Common myeloid progenitor, CD34-positive (primary cell): Measurements from ENCODE around the gene GPATCH8.

ENCODE experiments used
- CTCF ChIA-PET: fragments of 350-600 bp; sonication (Branson Sonifier 250); formaldehyde crosslinking; loops from one replicate; lab custom pipeline; 2021; ENCODE audit warnings: antibody characterized with exemption; lab: Charles Lee
- POLR2A ChIA-PET: fragments of 350-600 bp; sonication (Branson Sonifier 250); formaldehyde crosslinking; loops from one replicate; lab custom pipeline; 2021; ENCODE audit warnings: antibody characterized with exemption; lab: Charles Lee
- DNase-seq, 3 donors: peaks; one replicate each; pipeline versions ENCODE4 v3.0.0 to v3.0.0-alpha.2; 2013
- H3K27ac ChIP-seq, 2 experiments: 1 replicate in 1 of 2; 2 replicates in 1 of 2; pipeline ENCODE4 v1.7.0; 2013; ENCODE audit warnings: inconsistent platforms in 2 of 2, low read length in 2 of 2, mild to moderate bottlenecking in 2 of 2, low read depth in 1 of 2, moderate library complexity in 1 of 2; ENCODE audit not compliant: severe bottlenecking in 2 of 2, insufficient read depth in 1 of 2, poor library complexity in 1 of 2
- H3K27me3 ChIP-seq, 5 experiments: replicated peaks in 2 of 5; 1 replicate in 3 of 5; 2 replicates in 2 of 5; pipeline versions ENCODE4 v1.6.1 to v1.7.0; 2013; ENCODE audit warnings: low read length in 4 of 5, mild to moderate bottlenecking in 2 of 5, moderate library complexity in 2 of 5, inconsistent platforms in 1 of 5; ENCODE audit not compliant: insufficient read depth in 5 of 5, control insufficient read depth in 4 of 5
- H3K36me3 ChIP-seq, 4 experiments: 1 replicate in 2 of 4; 2 replicates in 2 of 4; pipeline versions ENCODE4 v1.6.1 to v1.7.0; 2013; ENCODE audit warnings: low read length in 3 of 4, control low read depth in 1 of 4, mild to moderate bottlenecking in 1 of 4; ENCODE audit not compliant: control insufficient read depth in 4 of 4, insufficient read depth in 4 of 4
- H3K4me1 ChIP-seq, 4 experiments: 1 replicate in 3 of 4; 2 replicates in 1 of 4; pipeline versions ENCODE4 v1.6.1 to v1.7.1; 2013; ENCODE audit warnings: low read length in 3 of 4, mild to moderate bottlenecking in 3 of 4, control low read depth in 1 of 4, inconsistent platforms in 1 of 4, moderate library complexity in 1 of 4; ENCODE audit not compliant: control insufficient read depth in 4 of 4, insufficient read depth in 4 of 4; ENCODE audit errors: control extremely low read depth in 1 of 4
- H3K4me3 ChIP-seq, 7 experiments: 1 replicate in 4 of 7; 2 replicates in 3 of 7; pipeline versions ENCODE4 v1.5.1 to v1.7.0; 2013; ENCODE audit warnings: mild to moderate bottlenecking in 7 of 7, low read length in 6 of 7, moderate library complexity in 6 of 7, inconsistent platforms in 2 of 7, low read depth in 2 of 7, control low read depth in 1 of 7; ENCODE audit not compliant: insufficient read depth in 4 of 7, control insufficient read depth in 1 of 7; ENCODE audit errors: extremely low read depth in 1 of 7
- H3K9me3 ChIP-seq, 5 experiments: 1 replicate in 4 of 5; 2 replicates in 1 of 5; pipeline versions ENCODE4 v1.6.1 to v1.7.1; 2013; ENCODE audit warnings: low read length in 4 of 5, mild to moderate bottlenecking in 2 of 5, inconsistent platforms in 1 of 5, low read depth in 1 of 5, moderate library complexity in 1 of 5; ENCODE audit not compliant: control insufficient read depth in 4 of 5, insufficient read depth in 2 of 5; ENCODE audit errors: control extremely low read depth in 1 of 5
- WGBS: methylation state at CpG from one replicate; pipeline ENCODE4 v1.1.5; 2013; ENCODE audit not compliant: insufficient coverage; 5-methylcytosine and 5-hydroxymethylcytosine counted together

Gene GPATCH8

DNA sequence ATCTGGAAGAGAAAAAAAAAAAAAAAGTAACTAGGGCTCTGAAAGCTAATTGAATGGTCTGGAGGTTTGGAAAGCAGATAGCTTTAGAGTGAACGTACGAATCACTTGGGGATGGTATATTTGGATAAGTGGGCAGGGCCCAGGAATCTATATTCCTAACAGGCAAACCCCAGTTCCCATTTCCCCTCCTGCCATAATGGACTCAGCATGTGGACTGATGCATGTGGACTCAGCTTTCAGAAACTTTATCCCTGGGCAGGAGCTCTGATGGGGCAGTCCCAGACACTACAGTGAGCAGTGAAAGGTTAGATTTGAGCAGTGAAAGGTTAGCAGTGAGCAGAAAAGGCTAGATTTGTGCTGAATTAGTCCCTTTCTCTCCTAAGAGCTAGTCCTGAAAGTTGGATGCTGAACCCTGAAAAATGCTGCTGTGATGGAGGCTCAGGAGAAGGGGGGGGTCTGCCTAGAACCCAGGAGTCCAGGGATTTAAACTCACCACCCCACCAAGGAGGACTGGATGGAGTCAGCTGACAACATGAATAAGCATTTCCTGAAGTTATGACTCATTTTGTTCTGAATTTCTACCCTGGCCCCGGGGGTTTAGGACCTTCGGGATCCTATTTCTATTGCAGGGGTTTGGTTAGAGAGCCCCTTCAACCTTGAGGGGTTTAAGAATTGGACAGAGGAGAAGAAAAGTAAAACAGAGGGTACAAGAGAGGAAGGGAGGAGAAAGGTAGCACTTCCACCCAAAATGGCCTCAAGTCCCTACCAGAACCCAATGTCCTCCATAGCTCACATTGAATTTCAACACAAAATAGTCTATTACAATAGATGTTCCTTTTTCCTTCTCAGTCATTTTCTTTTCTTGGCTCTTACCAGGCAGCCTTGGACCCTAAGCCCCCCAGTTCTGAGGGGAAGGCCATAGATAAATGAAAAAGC lies 43.7 kb upstream of the GPATCH8 start:
- POLR2A ChIA-PET: interaction anchor here (0.5 to 0.6 kb wide), 2 partner anchors 131 to 1124 kb away, joined by 3 to 5 read pairs; no protein-coding TSS in a partner anchor
- peaks cover 0 to 25% (median 18%) of the 10 kb centered on the region in 4 experiments for H3K4me1 ChIP-seq
- 19% methylated on average over 2 of the region's 4 CpGs for WGBS

DNA sequence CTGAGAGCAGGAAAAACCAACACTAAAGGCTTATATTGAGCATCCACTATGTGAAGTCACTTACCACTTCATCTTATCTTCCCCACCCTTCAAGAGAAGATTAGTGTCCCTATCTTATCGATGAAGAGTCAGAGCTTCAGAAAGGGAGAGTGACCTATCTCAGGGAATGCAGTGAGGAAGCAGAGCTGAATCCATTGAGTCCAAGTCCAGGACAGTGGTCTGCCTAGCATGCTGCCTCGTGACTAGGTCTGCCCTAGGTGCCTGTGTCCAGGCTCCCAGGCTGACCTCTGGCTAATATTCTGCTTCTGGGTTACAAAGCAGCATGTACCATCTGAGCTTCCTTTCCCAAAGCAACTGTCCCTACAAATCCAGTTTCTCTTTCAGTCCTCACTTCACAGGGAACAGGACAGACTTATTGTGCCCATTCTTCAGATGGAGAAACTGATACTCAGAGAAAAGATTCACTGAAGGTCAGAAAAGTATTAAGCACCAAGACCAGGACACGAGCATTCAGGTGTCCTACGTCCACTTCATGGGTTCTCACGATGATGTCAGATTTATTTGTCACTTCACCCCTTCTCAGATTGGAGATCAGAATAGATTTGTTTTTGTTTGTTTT lies 40.8 kb upstream of the GPATCH8 start:
- WGBS: 100% methylated on average over 4 of the region's 5 CpGs

More for the DNA sequence above, 43.7 kb upstream of the GPATCH8 start:
- Histone ChIP-seq H3K9me3 (peaks cover 0 to 2% (median 0%) of the 10 kb centered on the region in 5 experiments), H3K4me3 (no peak overlapping the region), H3K27me3 (peaks cover 0 to 6% (median 0%) of the 10 kb centered on the region in 5 experiments), H3K36me3 (no peaks in the 10 kb centered on the region), H3K27ac (no peak overlapping the region)
- CTCF ChIA-PET: interaction anchor here (0.5 to 5.4 kb wide), 5 partner anchors 10 to 75 kb away, joined by 3 to 21 read pairs (median 4); no protein-coding TSS in a partner anchor
- DNase-seq: peak; percentile 32 to 74 (median 62)

GRCh38 chr17:44543213-44543904 lies 40.2 kb upstream of the GPATCH8 start:
- H3K36me3 ChIP-seq: no peaks in the 10 kb centered on the region
- ChIA-PET POLR2A (no interaction called here), CTCF (interaction anchor here (5.4 kb wide), 1 partner anchor 10 kb away, joined by 21 read pairs; no protein-coding TSS in a partner anchor)
- peaks cover 0 to 2% (median 0%) of the 10 kb centered on the region in 5 experiments for H3K9me3 ChIP-seq
- DNase-seq: no peak
- H3K27ac ChIP-seq: no peak overlapping the region
- no peak overlapping the region for H3K4me3 ChIP-seq
- 97% methylated on average over 3 of the region's 5 CpGs for WGBS
- H3K27me3 ChIP-seq: no peaks in the 10 kb centered on the region
- peaks cover 0 to 25% (median 18%) of the 10 kb centered on the region in 4 experiments for H3K4me1 ChIP-seq

More for the DNA sequence above, 40.8 kb upstream of the GPATCH8 start:
- ChIA-PET CTCF (interaction anchor here (5.4 kb wide), 1 partner anchor 10 kb away, joined by 21 read pairs; no protein-coding TSS in a partner anchor), POLR2A (no interaction called here)
- Histone ChIP-seq H3K4me1 (peaks cover 0 to 27% (median 19%) of the 10 kb centered on the region in 4 experiments), H3K27me3 (no peaks in the 10 kb centered on the region), H3K27ac (no peak overlapping the region), H3K36me3 (no peaks in the 10 kb centered on the region), H3K9me3 (peaks cover 0 to 2% (median 0%) of the 10 kb centered on the region in 5 experiments), H3K4me3 (no peak overlapping the region)
- DNase-seq: no peak

DNA sequence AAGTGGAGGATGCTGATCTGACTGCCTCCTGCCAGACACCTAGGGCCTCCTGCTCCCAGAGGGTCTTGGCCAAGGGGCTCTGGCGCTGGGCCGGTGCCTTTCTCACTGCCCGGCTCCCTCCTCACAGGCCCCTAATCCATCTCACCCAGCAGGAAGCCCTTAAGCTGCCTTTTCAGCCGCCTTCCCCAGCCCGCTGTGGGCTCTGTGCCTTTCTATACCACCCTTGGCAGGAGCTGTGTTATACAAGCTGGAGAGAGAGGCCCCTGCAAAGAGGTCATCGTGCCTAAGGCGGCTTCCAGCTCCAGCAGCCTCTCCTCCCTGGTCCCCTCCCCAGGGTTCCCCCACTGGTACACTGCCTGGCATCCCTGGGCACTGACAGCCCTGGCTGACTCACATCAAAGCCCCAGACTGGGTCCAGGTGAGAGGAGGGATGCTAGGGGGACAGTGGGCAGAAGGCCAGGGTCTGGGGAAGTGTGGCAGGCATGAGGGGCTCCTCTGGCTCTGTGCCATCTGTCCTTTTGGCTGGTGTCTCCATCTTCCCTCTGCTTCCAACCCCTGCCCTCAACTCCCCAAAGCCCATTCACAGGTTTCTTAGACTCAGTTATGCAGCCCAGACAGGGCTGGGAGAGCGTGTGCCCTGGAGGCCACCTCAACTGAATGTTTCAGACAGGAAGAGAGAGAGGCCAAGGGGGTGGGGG lies 38.8 kb upstream of the GPATCH8 start:
- POLR2A ChIA-PET: interaction anchor here (0.6 kb wide), 1 partner anchor 18 kb away, joined by 6 read pairs; no protein-coding TSS in a partner anchor
- no peaks in the 10 kb centered on the region for H3K36me3 ChIP-seq
- H3K9me3 ChIP-seq: peaks cover 0 to 2% (median 0%) of the 10 kb centered on the region in 5 experiments
- no peak for DNase-seq
- H3K4me3 ChIP-seq: no peak overlapping the region
- peaks cover 0 to 11% (median 9%) of the 10 kb centered on the region in 4 experiments for H3K4me1 ChIP-seq
- H3K27me3 ChIP-seq: no peaks in the 10 kb centered on the region
- WGBS: 100% methylated on average over 1 of the region's 8 CpGs
- CTCF ChIA-PET: interaction anchor here (1.3 to 2.1 kb wide), 3 partner anchors 8 to 95 kb away, joined by 4 to 5 read pairs (median 5); no protein-coding TSS in a partner anchor
- H3K27ac ChIP-seq: no peak overlapping the region

DNA sequence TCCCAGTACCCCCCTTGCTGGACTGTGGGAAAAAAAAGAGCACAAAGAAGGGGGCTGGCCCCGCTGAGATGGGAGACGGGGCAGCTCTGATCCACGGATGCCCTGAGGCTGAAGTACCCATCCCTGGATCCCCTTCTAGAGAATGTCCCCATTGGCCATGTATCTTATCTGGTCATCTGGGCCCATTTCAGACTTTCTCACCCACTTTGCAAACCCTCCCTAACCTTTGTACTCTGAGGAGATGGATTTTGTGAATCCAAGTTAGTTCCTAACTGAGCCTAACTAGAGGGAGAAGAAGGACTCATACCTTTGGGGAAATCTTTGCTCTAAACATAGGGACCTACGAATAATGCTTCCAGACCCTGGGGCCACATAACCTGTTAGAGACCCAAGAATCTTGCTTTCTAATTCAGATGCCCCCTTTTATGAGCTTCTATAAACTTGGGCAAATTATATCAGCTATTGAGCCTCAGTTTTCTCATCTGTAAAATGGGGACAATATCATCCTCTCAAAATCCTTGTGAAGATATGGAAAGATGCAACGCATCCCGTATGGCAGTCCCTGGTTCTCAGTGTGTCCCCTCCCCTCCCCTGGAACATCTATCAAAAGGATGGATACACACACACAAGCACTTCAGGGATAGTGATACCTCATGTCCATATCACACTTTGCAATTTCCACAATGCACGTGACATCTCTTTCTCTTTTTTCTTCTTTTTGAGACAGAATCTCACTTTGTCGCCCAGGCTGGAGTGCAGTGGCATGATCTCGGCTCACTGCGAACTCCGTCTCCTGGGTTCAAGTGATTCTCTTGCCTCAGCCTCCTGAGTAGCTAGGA lies 37.3 kb upstream of the GPATCH8 start:
- H3K36me3 ChIP-seq: no peaks in the 10 kb centered on the region
- CTCF ChIA-PET: interaction anchor here (1.2 to 2.1 kb wide), 2 partner anchors 9 to 97 kb away, joined by 5 to 8 read pairs; no protein-coding TSS in a partner anchor
- no peak overlapping the region for H3K27ac ChIP-seq
- POLR2A ChIA-PET: no interaction called here
- H3K4me3 ChIP-seq: no peak overlapping the region
- 97% methylated on average over 10 of the region's 11 CpGs for WGBS
- no peak for DNase-seq
- H3K27me3 ChIP-seq: no peaks in the 10 kb centered on the region
- no peaks in the 10 kb centered on the region for H3K9me3 ChIP-seq
- H3K4me1 ChIP-seq: peaks cover 0 to 17% (median 5%) of the 10 kb centered on the region in 4 experiments
